ENCODE measurements around the gene GALC.
A peak's percentile ranks its signal among the peaks of the same experiment; 100 is the strongest.

Gene GALC

DNA sequence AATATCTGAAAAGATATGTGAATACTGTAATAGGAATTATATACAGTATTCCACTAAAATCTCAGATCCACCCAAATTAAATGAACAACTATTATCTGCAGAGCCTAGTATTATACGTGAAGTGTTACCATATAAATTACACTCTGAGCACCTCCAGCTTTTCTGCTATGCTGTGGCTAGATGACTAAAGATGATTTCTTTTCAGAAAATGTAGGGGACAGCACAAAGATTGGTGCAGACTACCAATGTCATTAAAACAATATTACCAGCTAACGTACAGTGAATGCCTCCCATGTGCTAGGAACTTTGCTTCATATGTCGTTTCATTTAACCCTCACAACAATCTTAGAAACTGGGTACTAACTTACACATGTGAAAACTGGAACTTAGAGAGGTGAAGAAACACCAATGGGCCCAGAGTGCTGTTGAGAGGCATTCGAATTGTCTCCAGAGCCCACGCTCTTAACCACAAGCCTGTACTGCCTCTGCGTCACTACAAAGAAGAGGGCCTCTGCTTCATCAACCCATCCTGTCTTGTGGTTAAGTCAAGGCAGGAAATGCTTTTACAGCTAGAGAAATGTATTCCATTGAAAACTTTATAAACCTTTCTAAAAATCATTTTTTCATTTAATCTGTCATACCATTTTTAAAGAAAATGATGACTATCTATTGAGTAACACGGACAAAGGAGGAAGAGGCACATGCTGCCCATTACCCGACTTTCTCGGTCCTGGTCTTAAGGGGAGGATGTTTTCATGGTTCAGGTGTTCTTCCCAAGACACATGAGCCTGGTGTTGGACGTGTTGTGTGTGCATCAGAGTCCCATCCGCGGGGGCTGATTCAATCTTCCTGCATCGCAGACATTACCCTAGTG, 13.2 kb upstream of the GALC start:
- DNase-seq, result peak; percentile 86

DNA sequence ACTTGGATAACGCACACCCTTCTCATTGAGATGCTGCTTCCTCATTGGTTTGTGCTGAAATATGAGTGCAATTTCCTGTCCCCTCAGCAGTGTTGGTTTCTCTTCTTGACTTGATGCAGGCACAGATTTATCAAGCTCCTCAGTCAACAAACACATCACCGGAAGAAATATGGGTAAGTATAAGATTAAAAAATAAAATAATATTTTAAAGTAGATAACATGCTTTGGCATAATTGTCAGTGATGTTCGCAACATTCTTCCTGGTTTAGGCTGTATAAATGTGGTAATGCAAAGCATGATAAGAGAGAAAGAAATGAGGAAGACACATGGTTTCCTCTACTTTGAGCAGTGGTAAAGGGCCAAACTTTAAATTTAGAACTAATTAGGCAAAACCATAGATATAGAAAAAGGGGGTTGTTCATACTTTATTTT, 12.1 kb upstream of the GALC start, which contains the start of gene GPR65:
Gene GPR65 (plus strand): TSS at position 86 of the 432 bp plus-strand sequence. CDS start 5,713 bp downstream, outside the sequence.
- DNase-seq, result peak; percentile 78

DNA sequence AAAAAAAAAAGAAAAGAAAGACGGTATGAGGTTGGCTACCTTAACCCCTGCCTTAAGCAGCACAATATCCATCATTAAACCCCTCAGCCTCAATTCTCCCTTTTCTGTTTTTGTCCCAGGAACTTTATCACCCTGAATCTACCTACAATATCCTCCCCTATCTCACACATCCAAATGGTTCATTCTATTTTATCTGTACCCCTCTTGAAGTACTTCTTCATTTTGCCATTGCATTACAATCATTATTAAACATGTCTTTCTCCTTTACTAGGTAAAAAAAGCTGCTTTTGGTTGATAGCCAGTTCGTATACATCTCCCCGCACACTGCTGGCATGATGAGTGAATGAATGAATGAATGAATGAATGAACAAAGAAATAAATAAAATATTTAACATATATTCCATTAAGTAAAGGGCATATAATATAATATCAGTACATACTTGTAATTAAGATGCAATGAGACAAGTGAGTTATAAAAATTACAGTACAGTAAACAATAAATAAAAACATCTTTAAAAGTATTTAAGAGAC, 11.6 kb upstream of the GALC start:
- no peak for DNase-seq

DNA sequence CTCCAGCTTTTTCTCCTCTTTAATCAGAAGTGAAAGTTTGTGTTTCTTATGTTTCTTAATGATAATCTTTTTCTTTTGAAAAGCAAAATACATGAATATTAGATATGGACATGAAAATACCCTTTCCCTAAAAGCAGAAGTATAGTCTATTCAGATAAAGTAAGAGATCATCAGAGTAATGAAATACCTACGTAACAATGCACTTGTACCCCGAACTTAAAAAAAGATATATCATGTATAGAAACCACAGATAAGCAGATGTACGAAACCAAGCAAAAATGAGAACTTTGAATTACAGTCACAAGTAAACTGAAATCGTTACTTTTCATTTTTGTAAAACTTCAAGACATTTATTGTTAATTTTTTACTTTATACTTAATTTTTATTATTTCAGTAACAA, 10.4 kb upstream of the GALC start:
- no peak for DNase-seq

DNA sequence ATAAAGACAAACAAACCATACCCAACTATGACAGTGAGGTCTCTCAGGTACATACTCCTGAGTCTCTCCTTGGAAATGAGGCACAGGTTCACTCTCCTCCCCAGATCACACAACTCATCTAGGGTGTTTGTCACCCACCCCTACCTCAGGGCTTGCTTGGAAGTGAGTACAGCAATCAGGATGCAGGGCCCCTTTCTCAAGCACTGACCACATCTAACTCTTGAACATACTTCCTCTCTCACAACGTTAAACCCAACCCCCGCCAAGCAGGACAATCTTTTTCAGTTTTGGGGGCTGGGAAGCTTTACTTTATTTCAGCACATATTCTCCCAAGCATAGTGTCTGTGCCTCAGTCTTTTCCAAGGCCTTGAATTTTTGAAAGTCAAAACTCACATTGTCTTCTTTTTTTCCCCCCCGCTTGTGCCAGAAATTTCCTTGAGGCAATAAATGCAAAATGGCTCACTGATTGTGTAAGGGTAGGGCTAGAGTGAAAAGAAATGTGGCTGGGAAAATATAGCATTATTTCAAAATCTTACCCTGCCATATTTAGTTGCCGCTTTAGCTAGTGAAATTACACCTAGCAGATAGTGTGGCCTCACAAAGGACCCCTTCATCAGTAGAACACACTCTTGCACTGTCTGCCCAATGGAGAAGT, 9.6 kb upstream of the GALC start:
- DNase-seq, result no peak

DNA sequence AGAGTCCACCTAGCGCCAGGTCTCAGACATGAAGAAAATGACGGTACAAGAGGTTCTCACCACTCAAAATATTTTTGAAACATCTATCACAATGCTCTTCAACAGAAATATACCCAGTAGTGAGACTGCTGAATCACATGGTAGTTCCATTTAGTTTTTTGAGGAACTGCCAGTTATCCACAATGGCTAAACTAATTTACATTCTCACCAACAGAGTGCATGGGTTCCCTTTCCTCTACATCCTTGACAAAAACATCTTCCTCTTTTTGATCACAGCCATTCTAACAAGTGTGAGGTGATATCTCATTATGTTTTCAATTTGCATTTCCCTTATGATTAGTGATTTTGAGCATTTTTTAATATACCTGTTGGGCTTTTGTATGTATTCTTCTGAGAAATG, 6.3 kb upstream of the GALC start:
- DNase-seq, result no peak

DNA sequence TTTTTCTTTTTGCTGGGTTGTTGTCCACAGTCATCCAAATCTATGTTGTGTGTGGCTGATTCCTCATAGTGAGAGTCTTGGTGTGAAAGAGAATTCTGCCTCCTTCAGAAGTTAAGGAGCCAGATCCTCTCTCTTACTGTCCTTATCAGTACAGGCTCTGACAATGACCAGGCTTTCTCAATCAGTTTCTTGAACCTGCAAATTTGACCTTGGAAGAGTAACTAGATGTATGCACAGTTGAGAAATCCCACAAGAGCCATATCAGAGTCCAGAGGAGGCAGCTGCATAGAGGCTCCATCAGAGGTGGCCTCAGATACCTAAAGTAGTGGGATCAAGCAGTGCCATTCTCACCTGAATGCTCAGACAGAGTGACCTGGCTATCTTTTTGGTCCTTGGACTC, 5.5 kb upstream of the GALC start:
- no peak for DNase-seq

DNA sequence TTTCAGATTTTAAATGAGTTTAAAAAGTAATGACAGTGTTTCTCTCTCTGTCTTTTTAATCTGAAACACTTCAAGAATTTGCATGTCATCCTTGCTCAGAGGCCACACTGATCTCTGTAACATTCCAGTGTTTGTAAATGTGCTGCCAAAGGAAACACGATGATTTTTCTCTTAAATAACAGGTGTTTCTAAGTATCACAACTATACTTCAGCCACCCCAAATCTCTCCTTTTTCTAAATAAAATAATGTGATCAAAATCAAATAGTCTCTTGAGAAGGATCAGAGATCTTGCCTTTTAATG, 3.3 kb upstream of the GALC start:
- no peak for DNase-seq

DNA sequence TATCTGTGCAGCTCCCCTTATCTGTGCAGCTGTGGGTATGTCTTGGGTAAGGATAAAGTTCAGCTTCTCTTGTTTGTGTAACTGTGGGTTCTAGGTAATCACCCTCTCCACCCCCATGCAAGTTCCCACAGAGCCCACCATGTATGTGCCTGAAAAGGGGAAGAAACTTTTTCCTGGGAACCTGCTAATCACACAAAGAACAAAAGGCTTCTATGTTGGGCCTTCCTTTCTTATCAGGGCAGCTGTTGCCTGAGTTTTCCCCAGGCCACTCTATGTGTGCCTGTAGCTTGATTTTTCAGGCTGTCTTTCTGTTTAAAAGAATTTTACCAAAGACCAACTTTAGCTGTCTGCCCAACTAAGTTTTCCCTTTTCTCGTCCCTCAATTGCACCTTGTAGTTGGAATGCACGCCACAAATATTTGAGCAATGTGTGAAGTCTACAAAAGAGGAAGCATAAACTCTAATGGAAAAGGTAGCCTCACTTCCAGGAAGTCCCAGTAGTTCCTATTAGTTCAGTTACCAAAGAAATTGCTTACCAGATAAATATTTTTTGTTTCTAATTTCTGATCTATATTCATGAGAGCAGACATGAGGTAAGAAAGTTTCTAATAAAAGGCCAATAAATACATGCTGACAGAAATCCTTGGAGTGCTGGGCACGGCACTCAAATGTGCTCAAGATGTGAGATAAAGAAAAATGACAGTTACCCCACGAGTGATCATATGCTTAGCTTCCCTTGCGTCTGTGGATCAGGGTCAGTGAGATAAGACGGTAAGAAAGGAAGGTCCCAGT, 2.7 kb upstream of the GALC start:
- no peak for DNase-seq

DNA sequence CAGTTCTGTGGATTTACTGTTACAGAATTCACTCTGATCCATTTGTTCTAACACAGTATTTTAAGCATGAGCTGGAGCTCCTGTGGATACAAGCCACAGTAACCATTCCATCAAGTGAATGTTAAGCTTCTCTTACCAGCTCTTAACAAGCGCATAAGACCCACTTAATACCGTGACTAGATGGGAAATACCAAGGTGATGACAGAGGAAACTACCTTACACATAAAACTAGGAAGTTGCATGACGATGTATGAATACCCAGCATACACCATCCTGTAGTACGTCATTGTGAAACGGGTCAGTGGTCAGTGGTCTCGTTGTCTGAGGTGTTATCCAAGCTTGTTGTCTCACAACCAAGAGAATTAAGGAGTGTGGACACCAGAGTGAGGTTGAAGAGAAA, 2.0 kb upstream of the GALC start:
- DNase-seq, result peak; percentile 49

DNA sequence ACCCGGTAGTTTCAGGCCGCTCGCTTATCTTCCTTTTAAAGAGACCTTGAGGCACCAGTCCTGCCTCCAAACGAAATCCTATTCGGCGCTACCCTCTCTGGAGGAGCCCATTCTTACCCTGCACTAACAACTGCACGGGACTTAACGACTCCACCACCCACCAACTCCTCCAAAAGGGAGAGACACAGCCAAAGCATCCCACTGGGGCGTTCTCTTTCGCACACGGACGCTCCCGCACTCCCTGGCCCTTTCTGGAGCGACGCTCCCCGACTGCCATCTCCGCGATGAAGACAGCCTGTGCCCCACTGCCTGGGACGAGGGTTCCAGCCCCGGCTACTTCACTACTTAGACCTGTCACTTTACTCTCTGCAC, 650 bp downstream of the GALC start:
- DNase-seq, result no peak

DNA sequence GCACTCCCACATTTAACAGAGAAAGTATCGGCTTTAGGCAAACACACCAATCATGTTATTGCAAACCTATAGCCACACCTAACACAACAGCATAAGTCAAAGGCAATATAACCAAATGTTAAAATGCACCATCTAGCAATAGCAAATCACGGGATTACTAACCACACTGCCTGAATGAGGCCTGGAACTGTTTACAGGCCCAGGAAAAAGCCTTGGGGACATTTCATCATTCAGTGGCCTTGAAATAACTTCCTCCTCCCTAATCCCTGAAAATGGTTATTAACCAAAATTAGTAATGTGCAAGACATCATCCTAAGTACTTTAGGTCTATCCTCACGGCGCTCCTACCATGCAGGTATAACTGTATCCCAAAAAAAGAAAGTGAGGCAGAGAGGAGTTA, 2.3 kb downstream of the GALC start:
- DNase-seq, result no peak

DNA sequence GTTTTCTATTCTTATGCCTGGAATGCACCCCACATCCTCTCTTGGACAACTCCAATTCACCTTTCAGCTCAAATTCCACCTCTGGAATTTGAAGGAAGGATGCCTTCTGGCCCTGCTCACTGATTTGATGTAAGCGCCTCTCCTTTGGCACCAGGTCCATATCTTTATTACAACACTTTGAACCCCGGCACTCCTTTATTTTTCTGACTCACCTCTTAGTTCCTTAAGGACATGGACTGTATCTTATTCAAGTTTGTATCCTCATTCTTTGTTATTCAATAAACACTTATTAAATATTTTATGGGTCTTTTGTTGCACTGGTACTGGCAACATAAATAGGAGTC, 3.1 kb downstream of the GALC start:
- no peak for DNase-seq

DNA sequence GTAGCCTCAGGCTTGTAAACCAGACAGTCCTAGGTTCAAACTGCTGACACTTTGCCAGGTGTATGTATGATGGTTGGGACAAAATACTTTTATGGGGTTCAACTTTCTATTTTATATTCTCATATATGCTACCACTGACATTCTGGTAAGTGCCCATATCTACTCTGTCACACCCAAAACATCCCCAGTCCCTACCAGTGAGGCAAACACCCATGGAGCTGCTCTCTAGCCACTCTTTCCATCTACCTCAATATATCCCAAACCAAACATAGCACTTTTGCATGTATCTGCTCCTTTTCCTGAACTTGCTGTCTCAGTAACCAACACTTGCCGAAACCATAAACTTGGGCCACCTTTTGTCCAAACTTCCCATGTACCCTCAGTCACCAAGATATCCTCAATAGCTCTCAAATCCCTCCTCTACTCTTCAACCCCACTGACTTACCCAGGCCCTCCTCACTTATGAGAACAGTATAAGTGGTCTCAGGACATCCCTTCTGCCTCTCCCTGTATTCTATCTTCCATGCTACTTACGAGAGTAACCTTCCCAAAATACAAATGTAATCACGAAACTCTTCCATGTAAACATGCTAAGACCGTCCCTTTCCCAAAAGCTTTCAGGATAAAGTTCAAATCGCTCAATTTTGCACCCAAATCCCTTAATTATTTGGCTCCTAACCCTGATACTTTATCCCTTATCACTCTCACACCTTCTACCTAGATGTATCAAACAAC, 3.6 kb downstream of the GALC start:
- DNase-seq, result no peak

DNA sequence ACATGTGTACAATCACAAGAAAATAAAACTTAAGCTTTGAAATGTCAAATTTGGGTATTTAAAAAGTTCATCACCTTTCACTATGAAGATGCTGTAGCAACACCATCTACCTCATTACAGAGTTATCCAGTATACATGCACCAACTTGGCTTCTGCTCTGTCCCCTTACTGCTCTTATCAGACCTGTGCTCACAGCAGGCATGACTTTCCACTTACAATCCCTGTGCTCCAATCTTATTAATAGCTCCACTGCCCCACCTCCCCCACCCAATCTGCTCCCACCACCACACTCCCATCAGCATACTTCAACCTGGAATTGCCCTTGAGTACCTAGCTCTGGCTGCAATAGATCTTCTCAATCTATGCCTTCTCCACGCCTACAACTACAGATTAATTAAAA, 13.3 kb downstream of the GALC start:
- no peak for DNase-seq

DNA sequence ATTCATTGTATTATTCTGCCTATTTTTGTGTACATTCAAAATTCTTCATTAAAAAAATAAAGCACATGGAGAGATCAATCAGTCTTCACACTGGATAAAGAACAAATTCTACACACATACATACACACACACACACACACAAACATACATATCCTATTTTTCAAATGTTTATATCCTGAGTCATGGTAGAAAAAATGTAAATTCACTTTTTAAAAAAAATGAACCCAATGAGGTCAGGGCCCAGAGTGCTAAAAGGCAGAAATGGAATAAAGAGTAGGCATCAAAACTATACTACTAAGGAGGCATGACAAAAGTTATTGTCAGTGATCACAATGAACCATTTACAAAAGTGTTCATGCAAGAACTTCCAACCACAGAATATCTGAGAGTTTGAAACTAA, 17.3 kb downstream of the GALC start:
- no peak for DNase-seq

DNA sequence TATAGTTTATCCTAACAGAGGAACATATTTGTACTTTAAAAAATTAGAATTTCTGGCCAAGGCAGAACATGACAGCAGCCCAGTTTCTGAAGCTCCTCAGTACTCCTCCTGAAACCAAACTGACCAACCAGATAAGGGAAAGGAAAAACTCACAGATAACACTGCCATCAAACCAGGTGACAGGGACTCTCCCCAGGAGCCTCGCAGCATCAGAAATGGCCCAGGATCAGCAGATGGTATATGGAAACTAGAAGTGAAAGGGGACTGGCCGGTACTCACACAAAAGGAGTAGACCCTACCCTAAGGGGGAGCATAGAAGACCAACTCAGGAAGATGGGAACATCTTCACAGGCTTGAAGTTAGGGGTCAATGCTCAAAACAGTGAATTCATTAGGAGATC, 22.0 kb downstream of the GALC start:
- DNase-seq, result no peak

DNA sequence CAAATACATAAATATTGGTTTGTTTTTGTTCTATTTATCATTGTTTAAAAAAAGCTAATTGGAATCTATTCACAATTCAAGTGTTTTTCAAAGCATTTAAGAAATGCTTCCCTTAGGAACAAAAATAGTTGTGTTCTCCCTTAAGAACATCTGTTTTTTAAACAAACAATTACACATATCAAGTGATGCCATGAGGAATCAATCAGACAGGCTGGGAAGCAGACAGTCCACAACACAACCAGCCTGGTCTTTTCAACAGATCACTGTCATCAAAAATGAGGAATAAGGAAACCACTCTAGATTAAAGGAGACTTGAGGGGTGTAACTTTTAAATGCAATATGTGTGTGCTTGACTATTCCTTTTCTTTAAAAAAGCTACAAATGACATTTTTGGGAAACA, 25.5 kb downstream of the GALC start:
- no peak for DNase-seq

DNA sequence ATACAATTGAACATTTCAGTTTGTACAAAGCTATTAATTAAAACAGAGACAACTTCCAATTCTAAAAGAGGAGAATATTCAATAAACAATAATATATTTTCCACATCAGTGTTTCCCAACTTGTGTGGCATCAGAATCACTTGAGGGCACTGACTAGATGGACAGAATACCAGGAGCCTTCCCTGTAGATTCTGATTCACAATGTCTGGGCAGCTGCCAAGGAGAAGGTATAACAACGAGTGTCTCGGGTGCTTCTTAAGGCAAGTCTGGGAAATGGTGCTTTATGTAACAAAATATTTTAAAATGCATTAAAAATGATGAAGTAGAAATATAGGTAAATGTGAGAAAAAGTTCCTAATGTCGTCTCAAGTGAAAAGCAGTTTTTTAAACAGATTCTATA, 26.2 kb downstream of the GALC start:
- DNase-seq, result no peak

DNA sequence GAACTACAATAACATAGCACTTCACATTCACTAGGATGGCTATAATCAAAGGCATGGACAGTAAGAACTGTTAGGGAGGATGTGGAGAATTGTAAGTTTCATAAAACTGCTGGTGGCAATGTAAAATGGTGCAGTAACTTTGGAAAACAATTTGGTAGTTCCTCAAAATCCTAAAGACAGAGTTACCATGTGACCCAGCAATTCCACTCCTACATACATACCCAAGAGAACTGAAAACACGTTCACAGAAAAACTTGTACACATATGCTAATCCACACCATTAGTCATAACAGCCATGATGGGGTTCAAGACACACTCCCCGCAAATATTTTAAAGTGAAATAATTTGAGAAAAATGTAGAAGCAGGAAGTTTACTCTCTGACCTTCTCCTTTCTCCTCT, 31.7 kb downstream of the GALC start:
- DNase-seq, result no peak

DNA sequence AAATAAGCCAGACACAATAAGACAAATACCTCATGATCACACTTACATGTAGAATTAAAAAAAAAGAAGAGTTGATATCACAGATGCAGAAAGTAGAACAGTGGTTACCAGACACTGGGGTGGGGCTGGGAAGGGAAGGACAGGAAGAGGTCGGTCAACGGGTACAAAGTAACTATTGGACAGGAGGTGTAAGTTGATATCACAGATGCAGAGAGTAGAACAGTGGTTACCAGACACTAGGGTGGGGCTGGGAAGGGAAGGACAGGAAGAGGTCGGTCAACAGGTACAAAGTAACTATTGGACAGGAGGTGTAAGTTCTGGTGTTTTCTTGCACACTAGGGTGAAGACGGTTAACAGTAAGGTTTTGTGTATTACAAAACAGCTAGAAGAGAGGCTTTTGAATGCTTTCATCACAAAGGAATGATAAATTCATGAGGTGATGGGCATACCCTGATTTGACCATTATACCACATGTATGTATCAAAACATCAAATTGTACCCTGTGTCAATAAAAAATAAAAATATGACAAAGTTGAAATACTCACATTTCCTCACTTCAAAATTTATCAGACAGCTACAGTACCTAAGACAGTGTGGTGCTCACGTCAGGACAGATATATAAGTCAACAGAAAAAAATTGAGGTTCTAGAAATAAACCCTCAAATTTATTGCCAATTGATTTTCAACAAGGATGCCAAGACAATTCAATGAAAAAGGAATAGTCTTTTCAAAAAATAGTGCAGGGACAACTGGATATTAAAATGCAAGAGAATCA, 32.8 kb downstream of the GALC start:
- peak; percentile 32 for DNase-seq

DNA sequence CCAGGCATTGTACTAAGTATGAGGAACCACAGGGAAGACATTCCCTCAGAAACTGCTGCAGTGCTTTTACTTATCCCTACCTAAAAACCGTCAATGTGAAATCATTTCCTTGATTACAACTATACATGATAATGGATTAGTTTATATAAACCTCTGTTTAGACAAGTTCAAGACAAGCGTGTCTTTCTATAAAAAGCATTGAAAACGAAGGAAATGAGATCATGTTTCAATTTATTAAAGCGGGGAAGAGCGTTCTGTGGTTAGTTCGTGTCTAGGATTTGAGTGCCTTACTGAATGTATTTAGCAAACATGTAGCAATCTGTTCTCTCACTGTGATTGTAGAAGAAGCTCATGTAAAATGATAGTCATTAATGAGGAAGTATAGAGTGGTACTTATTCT, 37.5 kb downstream of the GALC start:
- no peak for DNase-seq
